Transverse colon (tissue), 4 donors: ENCODE results near the gene PDE7B. TPM values are rescaled to one million over a fixed set of nuclear protein-coding genes. Genes with fewer than 3 reads are reported as not detected.
A peak's percentile ranks its signal among the peaks of the same experiment; 100 is the strongest.

Source experiments
- DNase-seq: peaks from one replicate; pipeline ENCODE4 v3.0.0-alpha.2; 2019
- H3K27ac ChIP-seq, 4 donors: fragments of 200-600 bp; sonication (generic); 2 replicates each; pipeline ENCODE4 v1.5.1; 2016 to 2018; ENCODE audit warnings: inconsistent platforms in 4 of 4
- H3K27me3 ChIP-seq: fragments of 200-600 bp; sonication (generic); 2 replicates; pipeline ENCODE4 v1.5.1; 2017; ENCODE audit warnings: inconsistent platforms
- H3K36me3 ChIP-seq, 4 donors: fragments of 200-600 bp; sonication (generic); 2 replicates each; pipeline ENCODE4 v1.5.1; 2017 to 2019; ENCODE audit warnings: inconsistent platforms in 4 of 4
- H3K4me1 ChIP-seq, 4 donors: fragments of 200-600 bp; sonication (generic); 2 replicates each; pipeline ENCODE4 v1.5.1; 2017 to 2020; ENCODE audit warnings: inconsistent platforms in 4 of 4
- H3K4me3 ChIP-seq, 4 donors: fragments of 200-600 bp; sonication (generic); 1 replicate in 1 of 4; 2 replicates in 3 of 4; pipeline versions ENCODE4 v1.5.1 to v1.6.1; 2017 to 2019; ENCODE audit warnings: inconsistent platforms in 4 of 4
- H3K9me3 ChIP-seq, 2 donors: fragments of 200-600 bp; sonication (generic); 2 replicates each; pipeline ENCODE4 v1.5.1; 2017 to 2019; ENCODE audit warnings: inconsistent platforms in 2 of 2
- EP300 ChIP-seq: sonication (generic); formaldehyde crosslinking; IDR thresholded peaks from one replicate; pipeline ENCODE4 v1.6.1; 2017; ENCODE audit warnings: antibody characterized with exemption, low read depth
- POLR2A ChIP-seq: fragments of 450-650 bp; IDR thresholded peaks from one replicate; pipeline ENCODE4 v1.6.1; 2016; ENCODE audit warnings: antibody characterized with exemption, mild to moderate bottlenecking, moderate library complexity
- POLR2AphosphoS5 ChIP-seq, 3 donors: sonication (generic); formaldehyde crosslinking; IDR thresholded peaks; one replicate each; pipeline ENCODE4 v1.6.1; 2016; ENCODE audit warnings: antibody characterized with exemption in 3 of 3
- WGBS, 2 donors: methylation state at CpG; one replicate each; pipeline ENCODE4 v1.1.5; 2018; ENCODE audit warnings: low coverage in 1 of 2; 5-methylcytosine and 5-hydroxymethylcytosine counted together
- in situ Hi-C, 4 donors: fragments of 200-750 bp; cut with MboI; loops; one replicate each; pipeline versions ENCODE4 v1.15.0 to v1.15.1; 2017; ENCODE audit warnings: low sequenced_read_pairs in 3 of 4, low pct_ligation_motif_present in 1 of 4, low pct_unique_long_range_greater_than_20kb in 1 of 4
- intact Hi-C: fragments of 100-400 bp; cut with DNase I; formaldehyde crosslinking; loops from one replicate; pipeline ENCODE4 v1.15.1; 2023; ENCODE audit warnings: low total_unique reads
- total RNA-seq, 4 donors: library from RNA; depleted of rRNA; stranded (reverse); fragments of >200 nt; gene quantifications; one replicate each; pipeline ENCODE4 v1.1.0, GENCODE V29; 2016
- TF ChIP-seq, protein P1 (sequence below), 5 experiments: fragments of 200-600 bp in 3 of 5; fragments of 450-650 bp in 2 of 5; sonication (generic) in 3 of 5; IDR thresholded peaks; 1 replicate in 2 of 5; 2 replicates in 3 of 5; pipeline ENCODE4 v1.5.1; 2016 to 2017; ENCODE audit warnings: antibody characterized with exemption in 5 of 5, inconsistent platforms in 3 of 5, mild to moderate bottlenecking in 2 of 5, moderate library complexity in 1 of 5

Gene PDE7B
- total RNA-seq, 4 donors from 2014 or later: 0.40 to 2.2 (median 1.4) TPM

DNA sequence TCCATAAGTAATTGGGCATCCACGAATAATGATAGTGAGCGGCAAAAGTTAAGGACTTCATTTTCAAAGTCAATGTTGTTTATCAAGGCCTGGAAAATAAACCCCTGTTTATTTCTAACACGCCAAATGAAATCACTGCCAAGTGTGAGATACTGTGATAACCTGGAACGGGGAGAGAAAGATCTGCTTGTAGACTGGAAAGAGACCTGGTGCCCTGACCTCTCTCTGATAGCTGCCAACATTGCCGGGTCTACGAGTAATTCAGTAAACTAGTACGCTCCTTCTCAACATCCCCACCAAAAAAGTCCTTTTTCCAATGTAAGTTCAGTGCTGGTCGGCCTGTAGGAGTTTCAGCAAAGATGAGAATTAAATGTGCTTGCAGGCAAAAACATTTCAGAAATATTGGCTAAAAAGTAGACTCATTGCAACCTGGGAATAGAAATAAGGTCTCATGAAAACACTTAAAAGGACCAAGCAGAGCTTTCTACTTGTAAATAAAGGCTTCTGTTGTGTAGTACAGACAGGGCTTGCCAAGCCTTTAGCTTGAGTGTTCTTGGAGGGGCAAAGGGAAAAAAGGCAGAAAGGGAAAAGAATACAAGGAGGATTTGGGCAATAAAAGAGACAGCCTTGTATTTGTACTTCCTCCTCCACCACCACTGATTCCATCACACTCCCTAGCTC lies 43.9 kb downstream of the PDE7B start:
- TF ChIP-seq POLR2AphosphoS5 (IDR thresholded peaks at IDR 0.05) (no peak), POLR2A (no peak), EP300 (no peak)
- TF ChIP-seq, protein P1, sequence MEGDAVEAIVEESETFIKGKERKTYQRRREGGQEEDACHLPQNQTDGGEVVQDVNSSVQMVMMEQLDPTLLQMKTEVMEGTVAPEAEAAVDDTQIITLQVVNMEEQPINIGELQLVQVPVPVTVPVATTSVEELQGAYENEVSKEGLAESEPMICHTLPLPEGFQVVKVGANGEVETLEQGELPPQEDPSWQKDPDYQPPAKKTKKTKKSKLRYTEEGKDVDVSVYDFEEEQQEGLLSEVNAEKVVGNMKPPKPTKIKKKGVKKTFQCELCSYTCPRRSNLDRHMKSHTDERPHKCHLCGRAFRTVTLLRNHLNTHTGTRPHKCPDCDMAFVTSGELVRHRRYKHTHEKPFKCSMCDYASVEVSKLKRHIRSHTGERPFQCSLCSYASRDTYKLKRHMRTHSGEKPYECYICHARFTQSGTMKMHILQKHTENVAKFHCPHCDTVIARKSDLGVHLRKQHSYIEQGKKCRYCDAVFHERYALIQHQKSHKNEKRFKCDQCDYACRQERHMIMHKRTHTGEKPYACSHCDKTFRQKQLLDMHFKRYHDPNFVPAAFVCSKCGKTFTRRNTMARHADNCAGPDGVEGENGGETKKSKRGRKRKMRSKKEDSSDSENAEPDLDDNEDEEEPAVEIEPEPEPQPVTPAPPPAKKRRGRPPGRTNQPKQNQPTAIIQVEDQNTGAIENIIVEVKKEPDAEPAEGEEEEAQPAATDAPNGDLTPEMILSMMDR (IDR thresholded peaks at IDR 0.05): no peak
- in situ Hi-C loops (no loop called here), intact Hi-C loops (no loop called here)
- DNase-seq: no peak
- no peak overlapping the region for H3K4me3 ChIP-seq
- no peaks in the 10 kb centered on the region for H3K4me1 ChIP-seq
- no peak overlapping the region for H3K27ac ChIP-seq
- H3K27me3 ChIP-seq: no peaks in the 10 kb centered on the region
- H3K36me3 ChIP-seq: no peaks in the 10 kb centered on the region
- WGBS, 2 donors: 70 to 85% methylated on average over 6 to 8 of the region's 8 CpGs
- H3K9me3 ChIP-seq: no peaks in the 10 kb centered on the region

DNA sequence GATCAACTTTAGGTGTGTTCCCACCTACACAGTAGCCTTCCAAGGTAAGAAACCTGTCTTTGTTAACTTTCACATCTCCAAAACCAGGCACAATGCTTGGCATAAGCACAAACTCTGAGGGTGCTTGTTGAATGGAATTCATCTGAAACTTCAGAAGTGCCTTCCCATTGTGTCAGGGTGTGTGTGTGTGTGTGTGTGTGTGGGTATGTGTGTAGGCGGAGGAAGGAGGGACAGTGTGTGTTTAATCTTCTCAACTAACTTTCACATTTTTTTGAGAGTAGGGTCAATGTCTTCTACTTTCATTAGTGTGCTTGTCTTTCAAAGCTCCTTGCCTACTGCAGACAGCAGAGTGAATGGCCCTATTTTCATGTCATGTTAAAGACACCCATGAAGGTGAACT lies 45.6 kb downstream of the PDE7B start:
- H3K4me3 ChIP-seq: no peak overlapping the region
- in situ Hi-C loops (no loop called here), intact Hi-C loops (no loop called here)
- H3K27ac ChIP-seq: no peak overlapping the region
- 88 to 100% methylated on average over 1 of the region's 1 CpG for WGBS, 2 donors
- H3K9me3 ChIP-seq: no peaks in the 10 kb centered on the region
- TF ChIP-seq, protein P1 (IDR thresholded peaks at IDR 0.05): no peak
- no peak for TF ChIP-seq POLR2A
- TF ChIP-seq POLR2AphosphoS5 (IDR thresholded peaks at IDR 0.05): no peak
- TF ChIP-seq EP300: no peak
- no peaks in the 10 kb centered on the region for H3K27me3 ChIP-seq
- no peaks in the 10 kb centered on the region for H3K36me3 ChIP-seq
- no peak for DNase-seq
- H3K4me1 ChIP-seq: no peaks in the 10 kb centered on the region

DNA sequence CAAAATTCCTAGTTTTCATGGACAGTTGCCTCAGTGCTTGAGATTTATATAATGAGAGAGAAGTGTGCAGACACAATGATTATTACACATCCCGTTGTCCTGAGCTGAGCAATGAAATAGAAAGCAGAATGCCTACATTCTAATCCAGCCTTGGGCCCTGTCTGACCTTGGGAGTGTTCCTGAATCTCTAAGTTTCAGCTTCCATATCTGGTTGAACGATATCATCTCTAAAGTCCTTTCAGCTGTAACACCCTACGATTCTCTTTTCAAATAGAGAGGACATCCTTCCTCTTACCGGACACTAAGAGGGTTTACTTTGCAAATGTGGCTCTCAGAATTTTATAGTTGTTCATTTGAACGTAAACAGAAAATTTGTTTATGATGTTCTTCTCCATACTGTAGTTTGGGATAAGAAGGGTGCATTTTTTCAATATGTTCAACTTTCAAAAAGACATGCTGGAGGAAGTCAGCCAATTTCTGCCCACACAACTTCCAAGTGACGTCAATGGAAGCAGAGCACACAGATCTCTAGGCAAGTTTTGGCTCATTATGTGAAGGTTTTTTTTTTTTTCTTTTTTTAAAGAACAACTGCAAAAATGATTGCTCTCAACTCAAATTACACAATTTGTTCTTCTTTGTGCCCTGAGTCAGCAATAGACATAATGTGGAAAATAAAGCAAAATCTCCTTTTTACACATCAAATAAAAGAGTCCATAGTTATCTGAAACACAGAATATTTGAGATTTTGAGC lies 50.4 kb downstream of the PDE7B start:
- Histone ChIP-seq H3K27me3 (no peaks in the 10 kb centered on the region), H3K36me3 (no peaks in the 10 kb centered on the region), H3K27ac (peak overlapping the region; percentile 55 to 63 (median 61)), H3K9me3 (no peaks in the 10 kb centered on the region), H3K4me3 (no peak overlapping the region), H3K4me1 (no peaks in the 10 kb centered on the region)
- 51 to 55% methylated on average over 6 of the region's 6 CpGs for WGBS, 2 donors
- in situ Hi-C loops (loop anchor here in 1 of 4 donors (25.0 kb wide), 1 partner anchor 365 kb away; no protein-coding TSS in a partner anchor), intact Hi-C loops (no loop called here)
- DNase-seq: no peak
- TF ChIP-seq EP300: no peak
- TF ChIP-seq POLR2AphosphoS5 (IDR thresholded peaks at IDR 0.05): peak in 1 of 3 donors; percentile 12

GRCh38 chr6:135902756-135903331 lies 51.3 kb downstream of the PDE7B start:
- intact Hi-C loops: no loop called here
- TF ChIP-seq, protein P1 (IDR thresholded peaks at IDR 0.05): no peak
- TF ChIP-seq EP300 (no peak), POLR2A (no peak), POLR2AphosphoS5 (IDR thresholded peaks at IDR 0.05) (no peak)
- Histone ChIP-seq H3K27me3 (no peaks in the 10 kb centered on the region), H3K4me1 (no peaks in the 10 kb centered on the region), H3K9me3 (no peaks in the 10 kb centered on the region), H3K27ac (peak overlapping the region; percentile 52 to 63 (median 61)), H3K4me3 (no peak overlapping the region), H3K36me3 (no peaks in the 10 kb centered on the region)
- DNase-seq: no peak
- 63 to 82% methylated on average over 1 to 2 of the region's 2 CpGs for WGBS, 2 donors
- in situ Hi-C loops: loop anchor here in 1 of 4 donors (25.0 kb wide), 1 partner anchor 366 kb away; no protein-coding TSS in a partner anchor
